Ureter (tissue), 1 donor: ENCODE data around the gene SLC39A13. TPM values are rescaled to one million over a fixed set of nuclear protein-coding genes. Genes with fewer than 3 reads are reported as not detected.

ENCODE experiments used
- DNase-seq: peaks from one replicate; pipeline ENCODE4 v3.0.0-alpha.2; 2020; ENCODE audit warnings: low spot score
- total RNA-seq: library from RNA; stranded (reverse); gene quantifications from one replicate; pipeline ENCODE4 v1.2.4, GENCODE V29; 2023
- donor health status: DM: yes; HTN: yes; CAD: no.

The SLC39A13 gene
- total RNA-seq, 1 donor from 2014 or later: 40.4 TPM

GRCh38 chr11:47384498-47384897 is 23.9 kb upstream of the SLC39A13 start:
- no peak for DNase-seq

GRCh38 chr11:47387944-47388696 is 20.3 kb upstream of the SLC39A13 start:
- DNase-seq: no peak

GRCh38 chr11:47388697-47389576 is 19.5 kb upstream of the SLC39A13 start:
- no peak for DNase-seq

GRCh38 chr11:47389577-47390421 is 18.6 kb upstream of the SLC39A13 start:
- no peak for DNase-seq

- no peak for DNase-seq
Observed at GRCh38 chr11:47390422-47390760, 18.0 kb upstream of the SLC39A13 start.

- DNase-seq: no peak
Observed at GRCh38 chr11:47391077-47391583, 17.3 kb upstream of the SLC39A13 start.

- DNase-seq: no peak
Observed at GRCh38 chr11:47391711-47392432, 16.5 kb upstream of the SLC39A13 start.

- DNase-seq: no peak
Observed at GRCh38 chr11:47392546-47393162, 15.7 kb upstream of the SLC39A13 start.

- peak; percentile 51 for DNase-seq
Observed at GRCh38 chr11:47393163-47394049, 15.0 kb upstream of the SLC39A13 start.

GRCh38 chr11:47394050-47394321 is 14.4 kb upstream of the SLC39A13 start:
- DNase-seq: peak; percentile 47

- peak; percentile 53 for DNase-seq
Observed at GRCh38 chr11:47394322-47395222, 13.8 kb upstream of the SLC39A13 start.

GRCh38 chr11:47395223-47396048 is 13.0 kb upstream of the SLC39A13 start:
- peak; percentile 44 for DNase-seq

GRCh38 chr11:47396049-47396320 is 12.4 kb upstream of the SLC39A13 start:
- DNase-seq: no peak

GRCh38 chr11:47398011-47398410 is 10.4 kb upstream of the SLC39A13 start:
- no peak for DNase-seq

- DNase-seq: no peak
Observed at GRCh38 chr11:47398551-47398950, 9.8 kb upstream of the SLC39A13 start.

- no peak for DNase-seq
Observed at GRCh38 chr11:47399860-47400767, 8.3 kb upstream of the SLC39A13 start.

- DNase-seq: no peak
Observed at GRCh38 chr11:47400768-47401279, 7.6 kb upstream of the SLC39A13 start.
